Measurements from ENCODE around the gene NR2C1.
"Not testable (repeated sequence)": the region's sequence is repeated elsewhere in the genome, so short reads cannot be mapped to it uniquely, and the experiment has no call there.

The NR2C1 gene

GRCh38 chr12:95104919-95105452 lies 31.6 kb upstream of the NR2C1 start:
- no peaks in the 10 kb centered on the region for H3K27me3 ChIP-seq (replicated peaks; ENCODE audit: control insufficient read depth, insufficient read depth, low read length)
- TF ChIP-seq CTCF (IDR thresholded peaks at IDR 0.05; ENCODE audit: insufficient read depth, low read length, poor library complexity, severe bottlenecking), result no peak
- DNase-seq (ENCODE audit: extremely low read depth, insufficient read length), result no peak
- H3K4me3 ChIP-seq (replicated peaks; ENCODE audit: low read depth, low read length), result no peak overlapping the region
- no peaks in the 10 kb centered on the region for H3K36me3 ChIP-seq (ENCODE audit: control insufficient read depth, insufficient read depth, low read length)

- peak; percentile 84 for DNase-seq (ENCODE audit: extremely low read depth, insufficient read length)
- TF ChIP-seq CTCF (IDR thresholded peaks at IDR 0.05; ENCODE audit: insufficient read depth, low read length, poor library complexity, severe bottlenecking), result no peak
- Histone ChIP-seq H3K4me3 (replicated peaks; ENCODE audit: low read depth, low read length) (no peak overlapping the region), H3K27me3 (replicated peaks; ENCODE audit: control insufficient read depth, insufficient read depth, low read length) (no peaks in the 10 kb centered on the region), H3K36me3 (ENCODE audit: control insufficient read depth, insufficient read depth, low read length) (peaks cover 2% of the 10 kb centered on the region)
Measured at GRCh38 chr12:95102916-95103671, 29.7 kb upstream of the NR2C1 start.

- not testable (repeated sequence) for H3K36me3 ChIP-seq (ENCODE audit: control insufficient read depth, insufficient read depth, low read length); H3K4me3 ChIP-seq (replicated peaks; ENCODE audit: low read depth, low read length); DNase-seq (ENCODE audit: extremely low read depth, insufficient read length); H3K27me3 ChIP-seq (replicated peaks; ENCODE audit: control insufficient read depth, insufficient read depth, low read length)
Measured at GRCh38 chr12:95101957-95102356, 28.5 kb upstream of the NR2C1 start.

GRCh38 chr12:95100264-95101190 lies 27.1 kb upstream of the NR2C1 start:
- Histone ChIP-seq H3K36me3 (ENCODE audit: control insufficient read depth, insufficient read depth, low read length) (peaks cover 2% of the 10 kb centered on the region), H3K4me3 (replicated peaks; ENCODE audit: low read depth, low read length) (no peak overlapping the region), H3K27me3 (replicated peaks; ENCODE audit: control insufficient read depth, insufficient read depth, low read length) (no peaks in the 10 kb centered on the region)
- no peak for DNase-seq (ENCODE audit: extremely low read depth, insufficient read length)
- TF ChIP-seq CTCF (IDR thresholded peaks at IDR 0.05; ENCODE audit: insufficient read depth, low read length, poor library complexity, severe bottlenecking), result no peak

GRCh38 chr12:95099270-95099790 lies 25.9 kb upstream of the NR2C1 start:
- Histone ChIP-seq H3K4me3 (replicated peaks; ENCODE audit: low read depth, low read length) (no peak overlapping the region), H3K36me3 (ENCODE audit: control insufficient read depth, insufficient read depth, low read length) (peaks cover 2% of the 10 kb centered on the region), H3K27me3 (replicated peaks; ENCODE audit: control insufficient read depth, insufficient read depth, low read length) (no peaks in the 10 kb centered on the region)
- no peak for DNase-seq (ENCODE audit: extremely low read depth, insufficient read length)
- no peak for TF ChIP-seq CTCF (IDR thresholded peaks at IDR 0.05; ENCODE audit: insufficient read depth, low read length, poor library complexity, severe bottlenecking)

GRCh38 chr12:95096852-95097251 lies 23.4 kb upstream of the NR2C1 start:
- DNase-seq (ENCODE audit: extremely low read depth, insufficient read length), result no peak
- H3K36me3 ChIP-seq (ENCODE audit: control insufficient read depth, insufficient read depth, low read length), result peaks cover 5% of the 10 kb centered on the region
- H3K4me3 ChIP-seq (replicated peaks; ENCODE audit: low read depth, low read length), result no peak overlapping the region
- no peak for TF ChIP-seq CTCF (IDR thresholded peaks at IDR 0.05; ENCODE audit: insufficient read depth, low read length, poor library complexity, severe bottlenecking)
- no peaks in the 10 kb centered on the region for H3K27me3 ChIP-seq (replicated peaks; ENCODE audit: control insufficient read depth, insufficient read depth, low read length)
